AG04450 (cell line): ENCODE measurements around the gene NFS1. TPM values are rescaled to one million over a fixed set of nuclear protein-coding genes. Genes with fewer than 3 reads are reported as not detected.
"Not testable (repeated sequence)": the region's sequence is repeated elsewhere in the genome, so short reads cannot be mapped to it uniquely, and the experiment has no call there.

Source experiments
- CTCF ChIA-PET: fragments of 300-600, 350-600 bp; formaldehyde crosslinking; extraction: SDS; loops from one replicate; lab custom pipeline; 2022; ENCODE audit warnings: antibody characterized with exemption, inconsistent platforms; lab: Charles Lee
- POLR2A ChIA-PET: fragments of 350-600 bp; formaldehyde crosslinking; extraction: SDS; loops from one replicate; lab custom pipeline; 2021; ENCODE audit warnings: antibody characterized with exemption, inconsistent platforms; lab: Yijun Ruan, JAX
- DNase-seq: peaks from one replicate; pipeline ENCODE4 v3.0.0-alpha.2; 2011; ENCODE audit warnings: low read depth, low spot score
- H3K27ac ChIP-seq: one replicate; pipeline ENCODE4 v1.5.1; 2012; ENCODE audit warnings: low read depth, low read length, control low read depth
- H3K27me3 ChIP-seq: one replicate; pipeline ENCODE4 v1.6.0; 2012; ENCODE audit warnings: low read length; ENCODE audit not compliant: control insufficient read depth, insufficient read depth
- H3K4me3 ChIP-seq: 2 replicates; pipeline ENCODE4 v1.5.1; 2011; ENCODE audit warnings: mild to moderate bottlenecking, low read depth, low read length, control low read depth
- H3K9me3 ChIP-seq: 2 replicates; pipeline ENCODE4 v1.5.1; 2012; ENCODE audit warnings: low read length; ENCODE audit not compliant: control insufficient read depth, insufficient read depth
- CTCF ChIP-seq: IDR thresholded peaks from 2 replicates; pipeline ENCODE4 v1.5.1; 2011; ENCODE audit warnings: low read depth, low read length, control low read depth, inconsistent platforms
- polyA plus RNA-seq: library from polyadenylated mRNA; depleted of rRNA; stranded (reverse); fragments of >200 nt; gene quantifications from 2 replicates; pipeline ENCODE4 v1.2.3, GENCODE V29; 2011

NFS1 gene
- polyA plus RNA-seq, 1 experiment: 44.4 TPM

GRCh38 chr20:35718972-35719635 is 20.0 kb upstream of the NFS1 start:
- CTCF ChIA-PET: interaction anchor here (0.8 kb wide), 1 partner anchor 23 kb away, joined by 3 read pairs; the partner anchor contains the start of gene RBM39
- POLR2A ChIA-PET: interaction anchor here (0.7 to 2.3 kb wide), 5 partner anchors 9 to 192 kb away, joined by 3 to 9 read pairs (median 6); partner anchors contain the start of gene RBM39
- no peak overlapping the region for H3K4me3 ChIP-seq
- no peak for DNase-seq
- H3K27me3 ChIP-seq: no peaks in the 10 kb centered on the region
- H3K9me3 ChIP-seq: no peaks in the 10 kb centered on the region
- peak overlapping the region; percentile 13 for H3K27ac ChIP-seq
- no peak for TF ChIP-seq CTCF

GRCh38 chr20:35718321-35718720 is 19.2 kb upstream of the NFS1 start:
- H3K27me3 ChIP-seq, H3K27ac ChIP-seq, H3K9me3 ChIP-seq, DNase-seq, CTCF ChIA-PET, H3K4me3 ChIP-seq: not testable (repeated sequence)
- POLR2A ChIA-PET: interaction anchor here (0.5 to 2.3 kb wide), 4 partner anchors 10 to 251 kb away, joined by 4 to 9 read pairs (median 6); partner anchors contain the start of gene RBM39

GRCh38 chr20:35716330-35716729 is 17.2 kb upstream of the NFS1 start:
- CTCF ChIA-PET: no interaction called here
- TF ChIP-seq CTCF: no peak
- Histone ChIP-seq H3K27ac (no peak overlapping the region), H3K9me3 (no peaks in the 10 kb centered on the region), H3K4me3 (no peak overlapping the region), H3K27me3 (no peaks in the 10 kb centered on the region)
- DNase-seq: no peak
- POLR2A ChIA-PET: interaction anchor here (0.5 to 0.7 kb wide), 2 partner anchors 9 to 10 kb away, joined by 4 to 8 read pairs; no protein-coding TSS in a partner anchor

- Histone ChIP-seq H3K27ac (no peak overlapping the region), H3K9me3 (no peaks in the 10 kb centered on the region), H3K27me3 (no peaks in the 10 kb centered on the region), H3K4me3 (no peak overlapping the region)
- no peak for DNase-seq
- ChIA-PET CTCF (interaction anchor here (0.9 kb wide), 1 partner anchor 239 kb away, joined by 4 read pairs; no protein-coding TSS in a partner anchor), POLR2A (interaction anchor here (0.5 to 1.1 kb wide), 3 partner anchors 9 to 26 kb away, joined by 3 to 6 read pairs (median 3); partner anchors contain the start of gene RBM39)
- no peak for TF ChIP-seq CTCF
Observed at GRCh38 chr20:35715652-35716051, 16.5 kb upstream of the NFS1 start.

GRCh38 chr20:35714127-35714526 is 15.0 kb upstream of the NFS1 start:
- CTCF ChIA-PET: interaction anchor here (0.8 to 1.1 kb wide), 2 partner anchors 15 to 152 kb away, joined by 3 to 7 read pairs; no protein-coding TSS in a partner anchor
- POLR2A ChIA-PET: interaction anchor here (0.7 kb wide), 1 partner anchor 433 kb away, joined by 19 read pairs; no protein-coding TSS in a partner anchor
- Histone ChIP-seq H3K9me3 (no peaks in the 10 kb centered on the region), H3K27ac (no peak overlapping the region), H3K27me3 (no peaks in the 10 kb centered on the region), H3K4me3 (no peak overlapping the region)
- TF ChIP-seq CTCF: no peak
- DNase-seq: no peak

GRCh38 chr20:35713120-35713519 is 14.0 kb upstream of the NFS1 start:
- not testable (repeated sequence) for H3K4me3 ChIP-seq, H3K9me3 ChIP-seq, DNase-seq, H3K27me3 ChIP-seq, H3K27ac ChIP-seq
- ChIA-PET CTCF (interaction anchor here (0.6 to 1.1 kb wide), 2 partner anchors 153 to 178 kb away, joined by 5 to 7 read pairs; no protein-coding TSS in a partner anchor), POLR2A (interaction anchor here (0.6 kb wide), 1 partner anchor 80 kb away, joined by 4 read pairs; no protein-coding TSS in a partner anchor)
